Uterus (tissue), 4 donors: ENCODE data around the gene IRF2BPL. TPM values are rescaled to one million over a fixed set of nuclear protein-coding genes. Genes with fewer than 3 reads are reported as not detected.

Experiments
- DNase-seq, 2 donors: peaks; one replicate each; pipeline ENCODE4 v3.0.0-alpha.2; 2019 to 2020
- H3K27ac ChIP-seq, 2 donors: fragments of 200-600 bp; sonication (generic); 1 replicate in 1 of 2; 2 replicates in 1 of 2; pipeline ENCODE4 v1.5.1; 2016 to 2018
- H3K27me3 ChIP-seq, 2 donors: fragments of 200-600 bp; sonication (generic); one replicate each; pipeline ENCODE4 v1.5.1; 2018 to 2019; ENCODE audit warnings: control low read depth in 1 of 2
- H3K36me3 ChIP-seq, 2 donors: fragments of 200-600 bp; sonication (generic); one replicate each; pipeline ENCODE4 v1.5.1; 2019; ENCODE audit warnings: control low read depth in 1 of 2
- H3K4me1 ChIP-seq, 2 donors: fragments of 200-600 bp; sonication (generic); one replicate each; pipeline ENCODE4 v1.5.1; 2018 to 2019; ENCODE audit warnings: control low read depth in 1 of 2
- H3K4me3 ChIP-seq, 2 donors: fragments of 200-600 bp; sonication (generic); 1 replicate in 1 of 2; 2 replicates in 1 of 2; pipeline ENCODE4 v1.5.1; 2018 to 2019; ENCODE audit warnings: mild to moderate bottlenecking in 1 of 2
- H3K9me3 ChIP-seq, 2 donors: fragments of 200-600 bp; sonication (generic); one replicate each; pipeline ENCODE4 v1.5.1; 2019; ENCODE audit warnings: control low read depth in 1 of 2
- POLR2A ChIP-seq, 2 donors: fragments of 450-650 bp; IDR thresholded peaks; one replicate each; pipeline ENCODE4 v1.6.1; 2016; ENCODE audit warnings: antibody characterized with exemption in 2 of 2, mild to moderate bottlenecking in 1 of 2, moderate library complexity in 1 of 2
- intact Hi-C: fragments of 100-400 bp; cut with DNase I; formaldehyde crosslinking; loops from one replicate; pipeline ENCODE4 v1.15.1; 2023; ENCODE audit warnings: low total_unique reads
- total RNA-seq, 4 donors: library from RNA; depleted of rRNA in 3 of 4; stranded (reverse); fragments of >200 nt in 3 of 4; gene quantifications; one replicate each; pipeline versions ENCODE4 v1.1.0 to v1.2.4, GENCODE V29; 2014 to 2023
- TF ChIP-seq, protein P1 (sequence below), 4 experiments: fragments of 200-600 bp in 2 of 4; fragments of 450-650 bp in 2 of 4; sonication (generic) in 2 of 4; IDR thresholded peaks; one replicate each; pipeline ENCODE4 v1.5.1; 2016 to 2019; ENCODE audit warnings: antibody characterized with exemption in 4 of 4, mild to moderate bottlenecking in 2 of 4, moderate library complexity in 1 of 4
- donor health status: DM: yes; HTN: yes; CAD: no.

Gene IRF2BPL
- total RNA-seq, 4 donors from 2014 or later: 15.6 to 60.8 (median 36.6) TPM

- H3K27ac ChIP-seq: peak overlapping the region; percentile 94 to 100
- no peaks in the 10 kb centered on the region for H3K9me3 ChIP-seq
- peaks cover 34 to 44% of the 10 kb centered on the region in 2 donors for H3K4me1 ChIP-seq
- intact Hi-C loops: no loop called here
- DNase-seq: peak in 1 of 2 donors; percentile 39
- peak overlapping the region; percentile 10 to 22 for H3K4me3 ChIP-seq
- no peaks in the 10 kb centered on the region for H3K36me3 ChIP-seq
- TF ChIP-seq POLR2A (IDR thresholded peaks at IDR 0.05): no peak
- TF ChIP-seq, protein P1, sequence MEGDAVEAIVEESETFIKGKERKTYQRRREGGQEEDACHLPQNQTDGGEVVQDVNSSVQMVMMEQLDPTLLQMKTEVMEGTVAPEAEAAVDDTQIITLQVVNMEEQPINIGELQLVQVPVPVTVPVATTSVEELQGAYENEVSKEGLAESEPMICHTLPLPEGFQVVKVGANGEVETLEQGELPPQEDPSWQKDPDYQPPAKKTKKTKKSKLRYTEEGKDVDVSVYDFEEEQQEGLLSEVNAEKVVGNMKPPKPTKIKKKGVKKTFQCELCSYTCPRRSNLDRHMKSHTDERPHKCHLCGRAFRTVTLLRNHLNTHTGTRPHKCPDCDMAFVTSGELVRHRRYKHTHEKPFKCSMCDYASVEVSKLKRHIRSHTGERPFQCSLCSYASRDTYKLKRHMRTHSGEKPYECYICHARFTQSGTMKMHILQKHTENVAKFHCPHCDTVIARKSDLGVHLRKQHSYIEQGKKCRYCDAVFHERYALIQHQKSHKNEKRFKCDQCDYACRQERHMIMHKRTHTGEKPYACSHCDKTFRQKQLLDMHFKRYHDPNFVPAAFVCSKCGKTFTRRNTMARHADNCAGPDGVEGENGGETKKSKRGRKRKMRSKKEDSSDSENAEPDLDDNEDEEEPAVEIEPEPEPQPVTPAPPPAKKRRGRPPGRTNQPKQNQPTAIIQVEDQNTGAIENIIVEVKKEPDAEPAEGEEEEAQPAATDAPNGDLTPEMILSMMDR (IDR thresholded peaks at IDR 0.05): no peak
- no peaks in the 10 kb centered on the region for H3K27me3 ChIP-seq
Measured at GRCh38 chr14:77039285-77040058, 11.0 kb upstream of the IRF2BPL start.

DNA sequence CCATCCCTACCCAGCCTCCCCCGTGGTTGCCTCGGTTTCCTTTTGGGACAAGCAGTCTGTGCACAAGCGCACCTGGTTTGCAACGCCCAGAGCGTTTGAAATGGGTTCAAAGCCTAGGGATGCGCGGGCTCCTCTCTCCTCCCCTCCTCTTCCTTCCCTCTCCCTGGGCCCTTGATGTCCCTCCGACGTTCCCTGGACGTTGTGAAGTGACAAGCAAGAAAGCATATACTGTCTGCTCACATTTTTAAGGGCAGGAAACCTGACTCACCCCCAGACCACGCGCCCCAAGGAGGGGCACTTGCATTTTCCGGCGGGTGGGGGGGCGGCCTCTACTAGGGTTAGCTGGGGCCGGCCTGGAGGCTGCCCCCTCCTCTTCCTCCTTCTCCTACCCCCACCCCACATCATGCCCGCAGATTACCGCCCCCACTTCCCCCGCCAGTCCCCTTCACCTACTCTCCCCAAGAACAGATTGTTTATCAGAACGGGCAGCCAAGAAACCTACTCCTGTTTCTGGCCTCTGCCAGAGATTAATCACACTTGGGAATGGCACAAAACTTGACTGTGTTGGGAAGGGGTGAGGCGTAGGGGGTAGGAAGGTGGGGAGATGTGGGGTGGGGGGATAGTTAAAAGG lies 9.5 kb upstream of the IRF2BPL start:
- DNase-seq: peak; percentile 52 to 68
- no peaks in the 10 kb centered on the region for H3K36me3 ChIP-seq
- TF ChIP-seq POLR2A (IDR thresholded peaks at IDR 0.05): no peak
- TF ChIP-seq, protein P1 (IDR thresholded peaks at IDR 0.05): no peak
- peaks cover 27 to 35% of the 10 kb centered on the region in 2 donors for H3K4me1 ChIP-seq
- no peaks in the 10 kb centered on the region for H3K27me3 ChIP-seq
- peak overlapping the region; percentile 94 to 100 for H3K27ac ChIP-seq
- intact Hi-C loops: no loop called here
- H3K9me3 ChIP-seq: no peaks in the 10 kb centered on the region
- H3K4me3 ChIP-seq: no peak overlapping the region

GRCh38 chr14:77037215-77037937 lies 8.9 kb upstream of the IRF2BPL start:
- Histone ChIP-seq H3K36me3 (no peaks in the 10 kb centered on the region), H3K27ac (peak overlapping the region; percentile 94 to 100), H3K9me3 (no peaks in the 10 kb centered on the region), H3K4me1 (peaks cover 22 to 34% of the 10 kb centered on the region in 2 donors), H3K27me3 (no peaks in the 10 kb centered on the region), H3K4me3 (no peak overlapping the region)
- intact Hi-C loops: no loop called here
- no peak for TF ChIP-seq POLR2A (IDR thresholded peaks at IDR 0.05)
- TF ChIP-seq, protein P1 (IDR thresholded peaks at IDR 0.05): no peak
- no peak for DNase-seq

DNA sequence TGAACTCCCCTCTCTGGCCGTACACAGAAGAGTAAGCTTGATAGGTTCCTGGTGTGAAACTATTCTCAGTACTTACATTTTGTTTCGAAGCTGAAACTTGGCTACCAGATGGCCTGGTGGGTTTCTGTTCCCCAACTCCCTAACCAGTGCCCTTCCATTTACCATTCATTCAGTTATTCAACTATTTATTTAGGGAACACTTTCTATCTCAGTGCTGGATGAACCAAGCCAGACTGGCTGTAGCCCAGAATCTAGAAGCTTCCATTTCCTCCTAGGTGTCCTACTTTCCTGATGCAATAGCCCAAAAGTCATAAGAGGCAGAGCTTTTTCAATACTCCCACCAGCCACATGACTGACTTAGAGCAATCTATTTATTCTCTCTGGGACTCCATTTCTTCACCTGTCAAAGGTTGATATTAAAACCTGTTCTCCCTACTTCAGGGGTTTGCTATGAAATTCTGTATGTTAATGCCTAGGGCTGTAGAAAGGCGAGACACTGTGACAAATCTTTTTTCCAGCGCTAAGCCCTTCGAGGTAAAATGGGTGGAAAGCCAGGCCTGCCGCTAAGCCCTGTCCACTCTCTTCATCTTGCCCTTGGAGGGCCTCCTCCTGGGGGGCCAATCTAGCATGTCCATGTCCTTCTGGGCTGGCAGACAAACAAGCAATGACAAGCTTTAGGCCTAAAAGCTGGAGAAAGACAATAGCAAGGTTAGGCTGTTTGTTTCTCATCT lies 8.1 kb upstream of the IRF2BPL start:
- Histone ChIP-seq H3K4me1 (peaks cover 22 to 34% of the 10 kb centered on the region in 2 donors), H3K9me3 (no peaks in the 10 kb centered on the region), H3K4me3 (no peak overlapping the region), H3K27me3 (no peaks in the 10 kb centered on the region), H3K36me3 (no peaks in the 10 kb centered on the region), H3K27ac (peak overlapping the region; percentile 94 to 100)
- intact Hi-C loops: no loop called here
- TF ChIP-seq, protein P1 (IDR thresholded peaks at IDR 0.05): no peak
- no peak for TF ChIP-seq POLR2A (IDR thresholded peaks at IDR 0.05)
- no peak for DNase-seq
